Osteoblast (primary cell): ENCODE data around the gene DPH5. TPM values are rescaled to one million over a fixed set of nuclear protein-coding genes. Genes with fewer than 3 reads are reported as not detected.

Source experiments
- DNase-seq: peaks from one replicate; pipeline ENCODE4 v3.0.0; 2011; ENCODE audit warnings: low spot score, mixed read lengths; ENCODE audit not compliant: insufficient read length; ENCODE audit errors: missing footprints
- H2AFZ ChIP-seq: 2 replicates; pipeline ENCODE4 v1.6.0; 2011; ENCODE audit warnings: mild to moderate bottlenecking, low read length
- H3K27ac ChIP-seq: 2 replicates; pipeline ENCODE4 v1.5.1; 2011; ENCODE audit warnings: mild to moderate bottlenecking, low read depth, low read length, moderate library complexity
- H3K27me3 ChIP-seq: 2 replicates; pipeline ENCODE4 v1.6.0; 2012; ENCODE audit warnings: mild to moderate bottlenecking, control low read depth, inconsistent platforms, low read length, moderate library complexity; ENCODE audit not compliant: insufficient read depth
- H3K36me3 ChIP-seq: 2 replicates; pipeline ENCODE4 v1.5.1; 2011; ENCODE audit warnings: mild to moderate bottlenecking, low read length, control low read depth, moderate library complexity; ENCODE audit not compliant: insufficient read depth
- H3K4me1 ChIP-seq: 2 replicates; pipeline ENCODE4 v1.5.1; 2011; ENCODE audit warnings: mild to moderate bottlenecking, low read length, control low read depth, moderate library complexity; ENCODE audit not compliant: insufficient read depth
- H3K4me2 ChIP-seq: 2 replicates; pipeline ENCODE4 v1.6.0; 2011; ENCODE audit warnings: mild to moderate bottlenecking, low read length; ENCODE audit not compliant: insufficient read depth
- H3K4me3 ChIP-seq: fragments of 200-600 bp; sonication (generic); 3 replicates; pipeline ENCODE4 v1.5.1; 2012; ENCODE audit warnings: mild to moderate bottlenecking, low read length, inconsistent platforms; ENCODE audit not compliant: insufficient read depth
- H3K79me2 ChIP-seq: 2 replicates; pipeline ENCODE4 v1.6.0; 2012; ENCODE audit warnings: mild to moderate bottlenecking, low read length, control low read depth, inconsistent platforms; ENCODE audit not compliant: insufficient read depth
- H3K9me3 ChIP-seq: 2 replicates; pipeline ENCODE4 v1.5.1; 2011; ENCODE audit warnings: low read depth, low read length, control low read depth
- H4K20me1 ChIP-seq: 2 replicates; pipeline ENCODE4 v1.6.0; 2012; ENCODE audit warnings: mild to moderate bottlenecking, low read length, control low read depth; ENCODE audit not compliant: insufficient read depth
- CTCF ChIP-seq: IDR thresholded peaks from 2 replicates; pipeline ENCODE4 v1.5.1; 2011; ENCODE audit warnings: mild to moderate bottlenecking, low read depth, low read length, moderate library complexity; ENCODE audit errors: extremely low read depth
- total RNA-seq: library from RNA; depleted of rRNA; stranded (reverse); fragments of >200 nt; gene quantifications from 2 replicates; pipeline ENCODE4 v1.2.3, GENCODE V29; 2012

The DPH5 gene
- total RNA-seq, 1 donor = 33.3 TPM

GRCh38 chr1:101013776-101014175 is 11.8 kb downstream of the DPH5 start:
- no peaks in the 10 kb centered on the region for H3K79me2 ChIP-seq
- H3K9me3 ChIP-seq = no peaks in the 10 kb centered on the region
- H3K4me1 ChIP-seq = peaks cover under 1% of the 10 kb centered on the region
- no peak for DNase-seq
- no peaks in the 10 kb centered on the region for H3K27me3 ChIP-seq
- H3K4me2 ChIP-seq = no peak overlapping the region
- H3K27ac ChIP-seq = no peak overlapping the region
- no peak overlapping the region for H3K4me3 ChIP-seq
- no peak overlapping the region for H2AFZ ChIP-seq
- peaks cover 19% of the 10 kb centered on the region for H3K36me3 ChIP-seq
- H4K20me1 ChIP-seq = no peaks in the 10 kb centered on the region
- no peak for TF ChIP-seq CTCF

GRCh38 chr1:101008229-101008834 is 17.3 kb downstream of the DPH5 start:
- Histone ChIP-seq H2AFZ (no peak overlapping the region), H3K4me2 (peak overlapping the region; percentile 1), H3K27ac (peak overlapping the region; percentile 25), H3K9me3 (no peaks in the 10 kb centered on the region), H3K4me3 (no peak overlapping the region), H3K4me1 (peaks cover 24% of the 10 kb centered on the region), H3K79me2 (no peaks in the 10 kb centered on the region), H4K20me1 (no peaks in the 10 kb centered on the region), H3K36me3 (peaks cover 15% of the 10 kb centered on the region), H3K27me3 (no peaks in the 10 kb centered on the region)
- DNase-seq = no peak
- no peak for TF ChIP-seq CTCF

- H3K27ac ChIP-seq = no peak overlapping the region
- no peaks in the 10 kb centered on the region for H3K27me3 ChIP-seq
- no peak for TF ChIP-seq CTCF
- H4K20me1 ChIP-seq = no peaks in the 10 kb centered on the region
- no peak overlapping the region for H2AFZ ChIP-seq
- H3K36me3 ChIP-seq = peaks cover 8% of the 10 kb centered on the region
- H3K79me2 ChIP-seq = no peaks in the 10 kb centered on the region
- no peak for DNase-seq
- peaks cover 33% of the 10 kb centered on the region for H3K4me1 ChIP-seq
- H3K4me2 ChIP-seq = no peak overlapping the region
- H3K9me3 ChIP-seq = no peaks in the 10 kb centered on the region
- no peak overlapping the region for H3K4me3 ChIP-seq
Observed at GRCh38 chr1:101006553-101006952, 19.0 kb downstream of the DPH5 start.

- no peak for TF ChIP-seq CTCF
- Histone ChIP-seq H3K4me2 (no peak overlapping the region), H3K36me3 (peaks cover 4% of the 10 kb centered on the region), H2AFZ (no peak overlapping the region), H3K4me1 (peaks cover 33% of the 10 kb centered on the region), H4K20me1 (no peaks in the 10 kb centered on the region), H3K79me2 (no peaks in the 10 kb centered on the region), H3K4me3 (no peak overlapping the region), H3K27me3 (no peaks in the 10 kb centered on the region), H3K27ac (no peak overlapping the region), H3K9me3 (no peaks in the 10 kb centered on the region)
- no peak for DNase-seq
Observed at GRCh38 chr1:101005871-101006270, 19.7 kb downstream of the DPH5 start.
